HG03432 (cell line): ENCODE data around the gene MYDGF.

Experiments used
- ATAC-seq: cut with Tn5 transposase; IDR thresholded peaks from one replicate; pipeline ENCODE4 v1.9.1; 2021; ENCODE audit warnings: mild to moderate bottlenecking, moderate library complexity; ENCODE audit not compliant: unreplicated experiment

MYDGF gene

DNA sequence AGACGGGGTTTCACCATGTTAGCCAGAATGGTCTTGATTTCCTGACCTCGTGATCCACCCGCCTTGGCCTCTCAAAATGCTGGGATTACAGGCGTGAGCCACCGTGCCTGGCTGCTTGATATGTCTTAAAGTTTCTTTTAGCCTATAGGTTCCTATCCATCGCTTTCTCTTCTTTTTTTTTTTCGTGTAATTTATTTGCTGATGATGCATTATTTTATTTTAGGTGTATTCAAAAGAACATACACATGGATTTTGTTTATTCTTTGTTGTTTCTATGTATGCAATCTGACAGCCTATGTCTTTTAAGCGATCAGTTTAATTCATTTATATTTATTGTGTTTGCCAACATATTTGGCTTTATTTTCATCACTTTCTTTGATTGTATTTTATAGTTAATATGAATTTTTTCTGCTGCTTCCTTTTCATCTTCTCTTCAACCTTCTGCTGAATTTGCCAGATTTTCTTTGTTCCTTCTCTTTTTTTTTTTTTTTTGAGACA is 56.8 kb downstream of the MYDGF start:
- ATAC-seq = no peak

DNA sequence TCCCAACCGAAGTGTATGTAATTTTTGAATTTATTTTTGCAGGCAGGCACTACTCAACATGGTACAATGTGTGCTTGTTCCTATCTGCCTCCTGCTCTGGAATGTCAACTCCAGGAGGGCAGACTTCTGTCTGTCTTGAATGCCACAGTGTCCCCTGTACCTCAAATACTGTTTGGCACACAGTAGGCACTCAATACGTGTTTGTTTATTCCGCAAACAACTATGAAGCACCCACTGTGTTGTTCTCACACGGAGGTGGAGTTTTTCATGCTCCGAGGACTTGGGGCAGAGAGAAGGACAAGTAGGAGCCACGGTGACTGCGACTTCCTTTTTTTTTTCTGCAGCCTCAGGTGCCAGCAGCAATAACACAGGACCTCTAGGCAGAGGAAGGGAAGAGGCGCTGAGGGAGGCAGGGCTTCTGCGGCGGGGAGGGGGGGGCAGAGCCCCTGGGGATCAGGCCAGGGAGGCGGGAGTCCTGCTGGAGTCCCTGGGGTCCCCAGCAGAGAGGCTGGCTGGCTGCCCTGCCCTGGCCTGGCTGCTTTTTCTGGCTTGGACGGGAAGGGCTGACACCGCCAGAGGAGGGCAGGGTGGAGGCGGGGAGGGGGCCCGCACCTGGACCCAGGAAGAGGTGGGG is 60.1 kb downstream of the MYDGF start:
- no peak for ATAC-seq
